KMS-11 (cell line): ENCODE results near the gene SCUBE1.

Experiments used
- H2AFZ ChIP-seq: fragments of 200-600 bp; sonication (generic); 2 replicates; pipeline ENCODE4 v1.6.1; 2016; ENCODE audit warnings: antibody characterized with exemption, mixed run types, low read depth
- H3K27ac ChIP-seq: fragments of 200-600 bp; sonication (generic); 2 replicates; pipeline ENCODE4 v1.6.1; 2016; ENCODE audit warnings: mild to moderate bottlenecking, mixed run types
- H3K27me3 ChIP-seq: fragments of 200-600 bp; sonication (generic); 2 replicates; pipeline ENCODE4 v1.6.1; 2017; ENCODE audit warnings: mild to moderate bottlenecking, low read depth, mixed run types, moderate library complexity; ENCODE audit not compliant: insufficient read depth
- H3K36me3 ChIP-seq: fragments of 200-600 bp; sonication (generic); 2 replicates; pipeline ENCODE4 v1.6.1; 2017; ENCODE audit warnings: mild to moderate bottlenecking, mixed run types; ENCODE audit not compliant: insufficient read depth
- H3K4me1 ChIP-seq: fragments of 200-600 bp; sonication (generic); 2 replicates; pipeline ENCODE4 v1.6.1; 2016; ENCODE audit warnings: mild to moderate bottlenecking, low read depth, mixed run types; ENCODE audit not compliant: poor library complexity, severe bottlenecking
- H3K4me2 ChIP-seq: fragments of 200-600 bp; sonication (generic); 2 replicates; pipeline ENCODE4 v1.7.0; 2016; ENCODE audit warnings: mild to moderate bottlenecking, mixed run types
- H3K4me3 ChIP-seq: fragments of 200-600 bp; sonication (generic); IDR thresholded peaks from 2 replicates; pipeline ENCODE4 v1.6.1; 2017; ENCODE audit warnings: low read depth, low read length, mixed read lengths; ENCODE audit not compliant: insufficient read depth
- H3K79me2 ChIP-seq: fragments of 200-600 bp; sonication (generic); 2 replicates; pipeline ENCODE4 v1.6.1; 2016; ENCODE audit warnings: low read depth, mixed run types; ENCODE audit not compliant: insufficient read depth
- H3K9ac ChIP-seq: fragments of 200-600 bp; sonication (generic); 2 replicates; pipeline ENCODE4 v1.6.1; 2016; ENCODE audit warnings: mild to moderate bottlenecking, mixed run types
- H4K20me1 ChIP-seq: fragments of 200-600 bp; sonication (generic); 2 replicates; pipeline ENCODE4 v1.6.1; 2016; ENCODE audit warnings: mild to moderate bottlenecking, mixed run types; ENCODE audit not compliant: insufficient read depth
- TF ChIP-seq, protein P1 (sequence below): fragments of 200-600 bp; sonication (generic); conservative IDR thresholded peaks from 2 replicates; pipeline ENCODE4 v1.6.1; 2017; ENCODE audit warnings: low read depth, mild to moderate bottlenecking, antibody characterized with exemption, low read length, moderate library complexity, mixed read lengths

The SCUBE1 gene

DNA sequence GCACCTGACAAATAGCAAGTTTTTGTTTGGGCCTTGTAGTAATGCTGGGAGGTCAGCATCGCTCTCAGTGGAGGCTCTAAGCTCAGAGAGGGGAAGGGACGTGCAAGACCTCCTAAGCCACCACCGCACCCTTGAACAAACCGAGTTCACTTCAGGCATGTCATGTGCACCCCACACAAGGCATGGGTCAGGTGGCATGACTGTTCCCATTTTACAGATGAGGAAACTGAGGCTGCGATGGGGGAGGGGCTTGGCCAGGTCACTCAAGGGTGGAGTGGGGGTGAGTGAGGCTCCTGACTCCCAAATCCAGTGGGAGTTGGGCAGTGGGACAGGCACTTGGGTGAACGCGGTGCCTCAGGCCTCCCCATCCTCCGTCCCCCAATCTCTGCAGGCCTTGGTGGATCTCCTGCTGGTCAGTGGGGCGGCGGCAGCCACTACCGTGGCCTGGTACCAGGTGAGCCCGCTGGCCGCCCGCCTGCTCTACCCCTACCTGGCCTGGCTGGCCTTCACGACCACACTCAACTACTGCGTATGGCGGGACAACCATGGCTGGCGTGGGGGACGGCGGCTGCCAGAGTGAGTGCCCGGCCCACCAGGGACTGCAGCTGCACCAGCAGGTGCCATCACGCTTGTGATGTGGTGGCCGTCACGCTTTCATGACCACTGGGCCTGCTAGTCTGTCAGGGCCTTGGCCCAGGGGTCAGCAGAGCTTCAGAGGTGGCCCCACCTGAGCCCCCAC lies 180.6 kb downstream of the SCUBE1 start:
- H3K27me3 ChIP-seq, result no peaks in the 10 kb centered on the region
- H3K36me3 ChIP-seq, result no peaks in the 10 kb centered on the region
- no peak overlapping the region for H2AFZ ChIP-seq
- no peak overlapping the region for H3K4me2 ChIP-seq
- no peaks in the 10 kb centered on the region for H3K79me2 ChIP-seq
- no peak overlapping the region for H3K27ac ChIP-seq
- no peak overlapping the region for H3K4me3 ChIP-seq
- TF ChIP-seq, protein P1, sequence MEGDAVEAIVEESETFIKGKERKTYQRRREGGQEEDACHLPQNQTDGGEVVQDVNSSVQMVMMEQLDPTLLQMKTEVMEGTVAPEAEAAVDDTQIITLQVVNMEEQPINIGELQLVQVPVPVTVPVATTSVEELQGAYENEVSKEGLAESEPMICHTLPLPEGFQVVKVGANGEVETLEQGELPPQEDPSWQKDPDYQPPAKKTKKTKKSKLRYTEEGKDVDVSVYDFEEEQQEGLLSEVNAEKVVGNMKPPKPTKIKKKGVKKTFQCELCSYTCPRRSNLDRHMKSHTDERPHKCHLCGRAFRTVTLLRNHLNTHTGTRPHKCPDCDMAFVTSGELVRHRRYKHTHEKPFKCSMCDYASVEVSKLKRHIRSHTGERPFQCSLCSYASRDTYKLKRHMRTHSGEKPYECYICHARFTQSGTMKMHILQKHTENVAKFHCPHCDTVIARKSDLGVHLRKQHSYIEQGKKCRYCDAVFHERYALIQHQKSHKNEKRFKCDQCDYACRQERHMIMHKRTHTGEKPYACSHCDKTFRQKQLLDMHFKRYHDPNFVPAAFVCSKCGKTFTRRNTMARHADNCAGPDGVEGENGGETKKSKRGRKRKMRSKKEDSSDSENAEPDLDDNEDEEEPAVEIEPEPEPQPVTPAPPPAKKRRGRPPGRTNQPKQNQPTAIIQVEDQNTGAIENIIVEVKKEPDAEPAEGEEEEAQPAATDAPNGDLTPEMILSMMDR, result no peak
- H4K20me1 ChIP-seq, result no peaks in the 10 kb centered on the region
- H3K9ac ChIP-seq, result no peak overlapping the region
- H3K4me1 ChIP-seq, result no peaks in the 10 kb centered on the region

- Histone ChIP-seq H3K4me2 (no peak overlapping the region), H3K36me3 (no peaks in the 10 kb centered on the region), H3K4me1 (no peaks in the 10 kb centered on the region), H2AFZ (no peak overlapping the region), H3K79me2 (no peaks in the 10 kb centered on the region), H3K9ac (no peak overlapping the region), H3K4me3 (no peak overlapping the region), H3K27me3 (no peaks in the 10 kb centered on the region), H3K27ac (no peak overlapping the region), H4K20me1 (no peaks in the 10 kb centered on the region)
- TF ChIP-seq, protein P1, result no peak
Measured at GRCh38 chr22:43160497-43161126, 182.6 kb downstream of the SCUBE1 start.

DNA sequence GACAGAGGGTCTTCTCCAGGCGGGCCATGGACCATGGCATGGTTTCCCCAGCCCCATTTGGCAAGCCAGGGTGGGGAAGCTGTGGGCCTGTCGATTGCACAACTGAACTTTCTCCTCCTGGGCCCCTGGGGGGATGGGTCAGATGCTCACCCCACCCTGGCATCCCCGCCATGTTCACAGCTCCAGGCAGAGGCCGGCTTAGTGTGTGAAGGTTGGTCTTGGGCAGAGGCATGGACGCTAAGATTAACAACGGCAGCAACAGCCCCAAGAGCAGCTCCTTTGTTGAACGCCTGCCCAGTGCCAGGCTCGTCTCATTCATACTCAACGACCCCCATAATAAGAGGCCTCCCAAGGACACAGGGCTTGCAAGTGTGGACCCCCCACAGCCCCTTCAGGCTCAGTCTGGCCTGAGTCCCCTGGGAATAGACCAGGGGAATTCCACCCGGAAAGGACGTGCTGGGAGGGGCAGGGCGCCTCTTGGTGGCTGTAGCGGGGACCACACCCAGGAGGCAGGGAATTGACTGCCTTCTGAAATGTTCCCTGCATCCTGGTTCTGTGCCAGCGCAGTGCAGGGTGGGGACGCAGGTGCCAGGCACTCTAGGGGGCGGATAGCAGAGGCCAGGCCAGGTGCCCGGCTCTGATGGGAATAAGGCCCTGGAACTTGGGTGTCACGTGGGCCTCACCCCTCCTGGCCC lies 183.5 kb downstream of the SCUBE1 start:
- H3K27me3 ChIP-seq, result no peaks in the 10 kb centered on the region
- H3K4me3 ChIP-seq, result no peak overlapping the region
- H3K79me2 ChIP-seq, result no peaks in the 10 kb centered on the region
- H3K27ac ChIP-seq, result no peak overlapping the region
- no peaks in the 10 kb centered on the region for H3K4me1 ChIP-seq
- H4K20me1 ChIP-seq, result no peaks in the 10 kb centered on the region
- no peak overlapping the region for H3K4me2 ChIP-seq
- TF ChIP-seq, protein P1, result 0 out of 2 replicates have a peak, but pooled peaks have one; percentile 21
- no peak overlapping the region for H2AFZ ChIP-seq
- no peaks in the 10 kb centered on the region for H3K36me3 ChIP-seq
- no peak overlapping the region for H3K9ac ChIP-seq

- H3K27ac ChIP-seq, result no peak overlapping the region
- no peaks in the 10 kb centered on the region for H3K36me3 ChIP-seq
- H3K4me3 ChIP-seq, result no peak overlapping the region
- H3K4me1 ChIP-seq, result peaks cover under 1% of the 10 kb centered on the region
- H2AFZ ChIP-seq, result no peak overlapping the region
- no peaks in the 10 kb centered on the region for H3K27me3 ChIP-seq
- peaks cover 2% of the 10 kb centered on the region; the same call in 1 of the 2 replicates for H3K79me2 ChIP-seq
- no peak overlapping the region for H3K4me2 ChIP-seq
- TF ChIP-seq, protein P1, result no peak
- H4K20me1 ChIP-seq, result no peaks in the 10 kb centered on the region
- H3K9ac ChIP-seq, result no peak overlapping the region
Measured at GRCh38 chr22:43158778-43159483, 184.2 kb downstream of the SCUBE1 start.
